ENCODE data around the gene ILK.

The ILK gene

GRCh38 chr11:6574816-6575715 lies 28.5 kb upstream of the ILK start:
- no peak for DNase-seq
- no peak for ATAC-seq

- no peak for DNase-seq
- no peak for ATAC-seq
Measured at GRCh38 chr11:6576471-6577373, 26.9 kb upstream of the ILK start.

- DNase-seq: no peak
- no peak for ATAC-seq
Measured at GRCh38 chr11:6578134-6578533, 25.4 kb upstream of the ILK start.

- no peak for DNase-seq
Measured at GRCh38 chr11:6579681-6580080, 23.9 kb upstream of the ILK start.

GRCh38 chr11:6583584-6583983 lies 20.0 kb upstream of the ILK start:
- ATAC-seq (no peak), DNase-seq (no peak)

More at GRCh38 chr11:6579681-6580080, 23.9 kb upstream of the ILK start:
- no peak for ATAC-seq

- no peak for DNase-seq
- ATAC-seq: no peak
Measured at GRCh38 chr11:6584528-6584927, 19.0 kb upstream of the ILK start.

GRCh38 chr11:6586434-6587359 lies 16.9 kb upstream of the ILK start:
- ATAC-seq: peak; percentile 28

GRCh38 chr11:6587360-6587953 lies 16.1 kb upstream of the ILK start:
- ATAC-seq: no peak
- no peak for DNase-seq

More at GRCh38 chr11:6586434-6587359, 16.9 kb upstream of the ILK start:
- DNase-seq: no peak

- ATAC-seq (no peak), DNase-seq (no peak)
Measured at GRCh38 chr11:6588018-6588417, 15.6 kb upstream of the ILK start.

- DNase-seq (no peak), ATAC-seq (no peak)
Measured at GRCh38 chr11:6594142-6594768, 9.3 kb upstream of the ILK start.

GRCh38 chr11:6596239-6596877 lies 7.2 kb upstream of the ILK start:
- ATAC-seq: no peak
- no peak for DNase-seq

GRCh38 chr11:6598555-6598954 lies 5.0 kb upstream of the ILK start:
- no peak for ATAC-seq

GRCh38 chr11:6599449-6599848 lies 4.1 kb upstream of the ILK start:
- ATAC-seq (no peak), DNase-seq (no peak)

More at GRCh38 chr11:6598555-6598954, 5.0 kb upstream of the ILK start:
- no peak for DNase-seq

- ATAC-seq (no peak), DNase-seq (no peak)
Measured at GRCh38 chr11:6599881-6600390, 3.6 kb upstream of the ILK start.

GRCh38 chr11:6601041-6601461 lies 2.5 kb upstream of the ILK start:
- DNase-seq (no peak), ATAC-seq (no peak)

- ATAC-seq: no peak
- DNase-seq: no peak
Measured at GRCh38 chr11:6602096-6602940, 1.3 kb upstream of the ILK start.

GRCh38 chr11:6604081-6604626 lies 580 bp downstream of the ILK start:
- ATAC-seq: peak; percentile 50
- DNase-seq: peak; percentile 57

- DNase-seq (no peak), ATAC-seq (no peak)
Measured at GRCh38 chr11:6604790-6605189, 1.2 kb downstream of the ILK start.
